Esophagus squamous epithelium (tissue), 5 donors: Measurements from ENCODE around the gene SRGAP3. TPM values are rescaled to one million over a fixed set of nuclear protein-coding genes. Genes with fewer than 3 reads are reported as not detected.

Experiments used
- DNase-seq: peaks from one replicate; lab custom pipeline; 2025; lab: John Stamatoyannopoulos, UW
- H3K27ac ChIP-seq, 4 donors: fragments of 200-600 bp; sonication (generic); one replicate each; pipeline ENCODE4 v1.5.1; 2016 to 2019; ENCODE audit warnings: mild to moderate bottlenecking in 1 of 4
- H3K27me3 ChIP-seq, 4 donors: fragments of 200-600 bp; sonication (generic); 1 replicate in 3 of 4; 2 replicates in 1 of 4; pipeline versions ENCODE4 v1.5.1 to v1.6.0; 2017 to 2021; ENCODE audit warnings: antibody characterized with exemption in 1 of 4
- H3K36me3 ChIP-seq, 3 donors: fragments of 200-600 bp; sonication (generic); one replicate each; pipeline ENCODE4 v1.5.1; 2016 to 2019
- H3K4me1 ChIP-seq, 3 donors: fragments of 200-600 bp; sonication (generic); one replicate each; pipeline ENCODE4 v1.5.1; 2017 to 2019
- H3K4me3 ChIP-seq, 4 donors: fragments of 200-600 bp; sonication (generic); 1 replicate in 3 of 4; 2 replicates in 1 of 4; pipeline ENCODE4 v1.5.1; 2016 to 2019; ENCODE audit warnings: mild to moderate bottlenecking in 2 of 4, moderate library complexity in 1 of 4
- H3K9me3 ChIP-seq, 3 donors: fragments of 200-600 bp; sonication (generic); one replicate each; pipeline ENCODE4 v1.5.1; 2016 to 2019
- CTCF ChIP-seq, 6 experiments: fragments of 450-650 bp in 4 of 6; fragments of 200-600 bp in 2 of 6; sonication (generic) in 2 of 6; IDR thresholded peaks; one replicate each; pipeline ENCODE4 v1.5.1; 2016 to 2019; ENCODE audit warnings: antibody characterized with exemption in 6 of 6, mild to moderate bottlenecking in 4 of 6, moderate library complexity in 4 of 6
- POLR2A ChIP-seq, 4 donors: fragments of 450-650 bp; IDR thresholded peaks; one replicate each; pipeline ENCODE4 v1.6.1; 2017; ENCODE audit warnings: antibody characterized with exemption in 4 of 4, mild to moderate bottlenecking in 4 of 4, moderate library complexity in 3 of 4
- WGBS, 2 donors: methylation state at CpG; one replicate each; pipeline ENCODE4 v1.1.5; 2018; 5-methylcytosine and 5-hydroxymethylcytosine counted together
- intact Hi-C: fragments of 100-400 bp; cut with DNase I; formaldehyde crosslinking; loops from one replicate; pipeline ENCODE4 v1.15.0; 2022
- total RNA-seq, 4 donors: library from RNA; depleted of rRNA; stranded (reverse); fragments of >200 nt; gene quantifications; one replicate each; pipeline ENCODE4 v1.1.0, GENCODE V29; 2016
- donor health status: DM: yes; HTN: yes; CAD: no.

The SRGAP3 gene
- total RNA-seq, 4 donors from 2014 or later, result 4.0 to 15.8 (median 6.6) TPM

- intact Hi-C loops, result no loop called here
These were observed 219.4 kb downstream of the SRGAP3 start for GRCh38 chr3:9030034-9030433.

DNA sequence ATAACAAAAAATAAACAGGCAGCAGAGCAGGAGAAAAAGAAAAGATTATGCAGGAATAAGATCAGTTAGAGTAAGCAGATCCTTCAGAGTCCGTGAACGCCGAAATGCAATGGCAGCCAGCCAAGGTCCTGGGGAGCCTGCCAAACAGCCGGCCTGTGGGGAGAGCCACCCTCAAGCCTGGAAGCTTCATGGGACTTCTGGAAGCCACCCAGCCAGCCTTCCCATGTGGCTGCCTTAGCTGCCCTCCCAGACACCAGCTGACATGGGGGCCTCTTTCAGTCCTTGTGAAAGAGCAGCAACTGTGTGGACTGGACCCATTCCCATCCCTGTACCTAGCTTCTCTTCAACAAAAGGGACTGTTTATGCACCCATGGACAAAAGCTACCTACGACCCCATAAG is 221.3 kb downstream of the SRGAP3 start:
- no peak for DNase-seq
- no peaks in the 10 kb centered on the region for H3K9me3 ChIP-seq
- peaks cover 0 to 24% (median 0%) of the 10 kb centered on the region in 3 donors for H3K36me3 ChIP-seq
- no peaks in the 10 kb centered on the region for H3K27me3 ChIP-seq
- intact Hi-C loops, result no loop called here
- peaks cover 0 to 15% (median 0%) of the 10 kb centered on the region in 3 donors for H3K4me1 ChIP-seq
- WGBS, 2 donors, result 19 to 28% methylated on average over 5 of the region's 5 CpGs
- no peak overlapping the region for H3K27ac ChIP-seq
- H3K4me3 ChIP-seq, result no peak overlapping the region
- no peak for TF ChIP-seq POLR2A (IDR thresholded peaks at IDR 0.05)

More at GRCh38 chr3:9030034-9030433, 219.4 kb downstream of the SRGAP3 start:
- Histone ChIP-seq H3K27ac (no peak overlapping the region), H3K4me3 (no peak overlapping the region), H3K9me3 (no peaks in the 10 kb centered on the region), H3K27me3 (no peaks in the 10 kb centered on the region), H3K4me1 (peaks cover 0 to 15% (median 0%) of the 10 kb centered on the region in 3 donors), H3K36me3 (peaks cover 0 to 5% (median 0%) of the 10 kb centered on the region in 3 donors)
- TF ChIP-seq POLR2A (IDR thresholded peaks at IDR 0.05) (no peak), CTCF (IDR thresholded peaks at IDR 0.05) (no peak)
- no peak for DNase-seq
- WGBS, 2 donors, result 95 to 98% methylated on average over 5 to 7 of the region's 7 CpGs

GRCh38 chr3:9026320-9027045 is 223.0 kb downstream of the SRGAP3 start:
- no peak for DNase-seq
- 83 to 87% methylated on average over 6 to 7 of the region's 7 CpGs for WGBS, 2 donors
- peaks cover 0 to 15% (median 0%) of the 10 kb centered on the region in 3 donors for H3K4me1 ChIP-seq

DNA sequence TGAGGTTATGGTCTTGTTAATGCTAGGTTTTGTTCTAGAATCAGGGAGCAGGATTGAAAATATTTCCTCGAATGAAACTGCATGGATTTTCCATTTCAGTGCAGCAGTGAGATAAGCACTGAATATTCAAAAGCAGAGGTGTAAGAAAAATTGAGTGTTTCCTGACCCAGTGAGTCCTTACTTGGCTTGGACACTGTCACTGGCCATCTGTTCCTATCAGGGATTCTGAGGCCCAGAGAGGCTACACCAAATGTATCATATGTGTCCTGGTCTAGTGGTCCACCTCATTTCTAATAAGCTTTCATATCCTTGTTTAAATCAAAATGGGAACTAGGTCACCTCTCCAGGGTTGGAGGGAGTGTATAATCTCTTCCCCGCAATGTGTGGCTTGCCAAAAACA is 225.1 kb downstream of the SRGAP3 start:
- Histone ChIP-seq H3K36me3 (peaks cover 0 to 26% (median 0%) of the 10 kb centered on the region in 3 donors), H3K4me1 (peaks cover 0 to 34% (median 0%) of the 10 kb centered on the region in 3 donors), H3K27me3 (no peaks in the 10 kb centered on the region), H3K4me3 (no peak overlapping the region), H3K9me3 (no peaks in the 10 kb centered on the region), H3K27ac (no peak overlapping the region)
- TF ChIP-seq POLR2A (IDR thresholded peaks at IDR 0.05) (no peak), CTCF (IDR thresholded peaks at IDR 0.05) (no peak)
- no peak for DNase-seq
- intact Hi-C loops, result no loop called here
- WGBS, 2 donors, result 88 to 97% methylated on average over 2 of the region's 2 CpGs

More at GRCh38 chr3:9026320-9027045, 223.0 kb downstream of the SRGAP3 start:
- H3K9me3 ChIP-seq, result no peaks in the 10 kb centered on the region
- no peak overlapping the region for H3K27ac ChIP-seq
- H3K4me3 ChIP-seq, result no peak overlapping the region
- intact Hi-C loops, result no loop called here
- TF ChIP-seq POLR2A (IDR thresholded peaks at IDR 0.05), result no peak
- no peak for TF ChIP-seq CTCF (IDR thresholded peaks at IDR 0.05)
- peaks cover 0 to 26% (median 0%) of the 10 kb centered on the region in 3 donors for H3K36me3 ChIP-seq
- no peaks in the 10 kb centered on the region for H3K27me3 ChIP-seq

- no peak for DNase-seq
- H3K27me3 ChIP-seq, result no peaks in the 10 kb centered on the region
- H3K4me1 ChIP-seq, result peaks cover 0 to 27% (median 0%) of the 10 kb centered on the region in 3 donors
- intact Hi-C loops, result no loop called here
- peaks cover 0 to 26% (median 0%) of the 10 kb centered on the region in 3 donors for H3K36me3 ChIP-seq
- H3K27ac ChIP-seq, result no peak overlapping the region
- H3K9me3 ChIP-seq, result no peaks in the 10 kb centered on the region
- TF ChIP-seq CTCF (IDR thresholded peaks at IDR 0.05) (no peak), POLR2A (IDR thresholded peaks at IDR 0.05) (no peak)
- H3K4me3 ChIP-seq, result no peak overlapping the region
- whole genome bisulfite sequencing, 2 donors, result 64 to 83% methylated on average over 1 of the region's 1 CpG
These were observed 226.2 kb downstream of the SRGAP3 start for GRCh38 chr3:9023226-9023590.
